ENCODE measurements around the gene TRAF7.

DNA sequence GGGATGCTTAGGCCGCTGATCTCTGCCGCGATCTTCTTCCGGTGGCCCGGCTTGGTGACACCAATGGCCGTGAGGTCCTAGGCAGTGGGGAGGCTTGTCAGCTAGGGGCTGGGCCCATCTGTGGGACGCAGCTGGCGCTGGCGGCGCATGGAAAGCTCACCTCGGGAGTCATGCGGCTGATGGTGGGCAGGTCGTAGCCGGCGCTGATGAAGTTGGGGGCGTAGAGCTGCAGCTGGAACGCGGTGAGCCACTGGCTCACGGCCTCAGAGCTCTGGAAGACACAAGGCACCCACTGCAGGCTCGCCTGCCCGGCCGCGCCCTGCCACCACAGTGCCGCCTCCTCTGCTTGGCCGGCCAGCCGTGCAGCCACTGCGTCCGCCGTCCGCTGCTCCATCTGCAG lies 28.1 kb downstream of the TRAF7 start:
- TF ChIP-seq GATA2 (IDR thresholded peaks at IDR 0.05; ENCODE audit: low read depth, low read length), result no peak
- TF ChIP-seq GATA3 (IDR thresholded peaks at IDR 0.05; ENCODE audit: low read depth, low read length), result no peak

Data from SH-SY5Y (cell line).